H1 (cell line): ENCODE data around the gene EFCAB6. TPM values are rescaled to one million over a fixed set of nuclear protein-coding genes. Genes with fewer than 3 reads are reported as not detected.

ENCODE experiments used
- CTCF ChIA-PET: fragments of 300-600 bp; sonication (Branson Sonifier 250); formaldehyde crosslinking; loops from one replicate; lab custom pipeline; 2021; ENCODE audit not compliant: partially characterized antibody; lab: Charles Lee
- POLR2A ChIA-PET: fragments of 300-600 bp; sonication (Branson Sonifier 250); formaldehyde crosslinking; loops from one replicate; lab custom pipeline; 2021; ENCODE audit warnings: inconsistent platforms; ENCODE audit not compliant: partially characterized antibody; lab: Charles Lee
- DNase-seq, 2 experiments: peaks; one replicate each; pipeline versions ENCODE4 v3.0.0 to v3.0.0-alpha.2; 2010 to 2022; ENCODE audit warnings: low spot score in 2 of 2, low read depth in 1 of 2, mixed read lengths in 1 of 2
- FAIRE-seq: peaks from 2 replicates; lab custom pipeline; 2011; peaks lifted over from hg19 to GRCh38; lab: Jason Lieb, UNC
- H2AFZ ChIP-seq: 2 replicates; pipeline ENCODE4 v1.8.1; 2012; ENCODE audit warnings: low read length, inconsistent platforms
- H2AK5ac ChIP-seq: 2 replicates; pipeline ENCODE4 v1.6.1; 2013; ENCODE audit warnings: low read depth, low read length
- H2BK120ac ChIP-seq: replicated peaks from 2 replicates; pipeline ENCODE3; 2013; ENCODE audit warnings: low read depth, low read length, inconsistent platforms
- H2BK12ac ChIP-seq: 2 replicates; pipeline ENCODE4 v1.6.1; 2013; ENCODE audit warnings: low read depth, low read length
- H2BK15ac ChIP-seq: 2 replicates; pipeline ENCODE4 v1.6.1; 2013; ENCODE audit warnings: low read length
- H2BK20ac ChIP-seq: 2 replicates; pipeline ENCODE4 v1.6.1; 2013; ENCODE audit warnings: low read length
- H2BK5ac ChIP-seq: 2 replicates; pipeline ENCODE4 v1.6.1; 2013; ENCODE audit warnings: low read depth, low read length
- H3K14ac ChIP-seq: 2 replicates; pipeline ENCODE4 v1.6.1; 2013; ENCODE audit warnings: inconsistent platforms; ENCODE audit not compliant: insufficient read length
- H3K18ac ChIP-seq: 2 replicates; pipeline ENCODE4 v1.6.1; 2013; ENCODE audit warnings: low read length; ENCODE audit errors: extremely low read depth
- H3K23ac ChIP-seq: 2 replicates; pipeline ENCODE4 v1.6.1; 2013; ENCODE audit warnings: inconsistent platforms; ENCODE audit not compliant: insufficient read length
- H3K23me2 ChIP-seq: 2 replicates; pipeline ENCODE4 v1.6.1; 2013; ENCODE audit warnings: low read depth, low read length
- H3K27ac ChIP-seq: 2 replicates; pipeline ENCODE4 v1.6.1; 2011; ENCODE audit warnings: low read depth, low read length, inconsistent platforms
- H3K27me3 ChIP-seq, 4 experiments: replicated peaks in 1 of 4; 1 replicate in 1 of 4; 2 replicates in 3 of 4; pipeline versions ENCODE4 v1.6.1 to v1.8.1; 2011 to 2013; ENCODE audit warnings: low read length in 3 of 4, mild to moderate bottlenecking in 3 of 4, inconsistent platforms in 2 of 4, mixed read lengths in 2 of 4, moderate library complexity in 1 of 4; ENCODE audit not compliant: control insufficient read depth in 3 of 4, insufficient read depth in 3 of 4; ENCODE audit errors: extremely low read depth in 1 of 4
- H3K36me3 ChIP-seq, 4 experiments: 2 replicates each; pipeline versions ENCODE4 v1.6.1 to v1.8.1; 2011 to 2013; ENCODE audit warnings: mild to moderate bottlenecking in 4 of 4, low read length in 3 of 4, moderate library complexity in 2 of 4, control low read depth in 1 of 4, inconsistent platforms in 1 of 4; ENCODE audit not compliant: insufficient read depth in 4 of 4, control insufficient read depth in 2 of 4
- H3K4ac ChIP-seq: replicated peaks from 2 replicates; pipeline ENCODE3; 2013; ENCODE audit warnings: low read length, low read depth, mixed read lengths, inconsistent platforms; ENCODE audit not compliant: insufficient read length
- H3K4me1 ChIP-seq, 4 experiments: replicated peaks in 1 of 4; 1 replicate in 1 of 4; 2 replicates in 3 of 4; pipeline versions ENCODE4 v1.6.1 to v1.8.1; 2011 to 2013; ENCODE audit warnings: low read length in 3 of 4, inconsistent platforms in 2 of 4, mixed read lengths in 1 of 4; ENCODE audit not compliant: insufficient read depth in 4 of 4, control insufficient read depth in 3 of 4
- H3K4me2 ChIP-seq, 2 experiments: 2 replicates each; pipeline versions ENCODE4 v1.6.1 to v1.8.1; 2011 to 2013; ENCODE audit warnings: low read depth in 2 of 2, low read length in 2 of 2, control low read depth in 1 of 2, inconsistent platforms in 1 of 2, mild to moderate bottlenecking in 1 of 2; ENCODE audit not compliant: insufficient read depth in 1 of 2
- H3K4me3 ChIP-seq, 4 experiments: fragments of 200-600, 300-600 bp in 1 of 4; sonication (generic), shearing (Covaris generic), sonication (Bioruptor Twin) in 1 of 4; 2 replicates each; pipeline versions ENCODE4 v1.5.1 to v1.8.1; 2011 to 2016; ENCODE audit warnings: low read length in 4 of 4, low read depth in 3 of 4, control low read depth in 2 of 4, inconsistent platforms in 2 of 4, mild to moderate bottlenecking in 2 of 4, mixed read lengths in 1 of 4, moderate library complexity in 1 of 4; ENCODE audit not compliant: insufficient read depth in 2 of 4; ENCODE audit errors: extremely low read depth in 1 of 4
- H3K56ac ChIP-seq: replicated peaks from 2 replicates; pipeline ENCODE3; 2013; ENCODE audit warnings: low read depth, mild to moderate bottlenecking, mixed read lengths, low read length, inconsistent platforms; ENCODE audit not compliant: insufficient read length
- H3K79me1 ChIP-seq: 2 replicates; pipeline ENCODE4 v1.6.1; 2013; ENCODE audit warnings: low read depth, low read length, control low read depth
- H3K79me2 ChIP-seq, 2 experiments: 2 replicates each; pipeline versions ENCODE4 v1.6.1 to v1.8.1; 2012 to 2013; ENCODE audit warnings: low read length in 2 of 2, mild to moderate bottlenecking in 2 of 2, inconsistent platforms in 1 of 2; ENCODE audit not compliant: insufficient read depth in 2 of 2, control insufficient read depth in 1 of 2
- H3K9ac ChIP-seq, 4 experiments: replicated peaks in 1 of 4; 1 replicate in 1 of 4; 2 replicates in 3 of 4; pipeline versions ENCODE4 v1.6.1 to v1.8.1; 2011 to 2013; ENCODE audit warnings: low read depth in 3 of 4, low read length in 3 of 4, control low read depth in 2 of 4, mild to moderate bottlenecking in 2 of 4, moderate library complexity in 2 of 4, inconsistent platforms in 1 of 4; ENCODE audit errors: extremely low read depth in 1 of 4
- H3K9me3 ChIP-seq, 2 experiments: 2 replicates each; pipeline versions ENCODE4 v1.6.1 to v1.8.1; 2012 to 2013; ENCODE audit warnings: mild to moderate bottlenecking in 2 of 2, moderate library complexity in 2 of 2, control low read depth in 1 of 2, inconsistent platforms in 1 of 2, low read depth in 1 of 2, low read length in 1 of 2, mixed read lengths in 1 of 2; ENCODE audit not compliant: insufficient read depth in 2 of 2
- H4K20me1 ChIP-seq, 2 experiments: replicated peaks in 1 of 2; 2 replicates each; pipeline versions ENCODE3 to v1.8.1; 2011 to 2013; ENCODE audit warnings: inconsistent platforms in 2 of 2, low read length in 2 of 2, mild to moderate bottlenecking in 1 of 2; ENCODE audit not compliant: insufficient read depth in 2 of 2, control insufficient read depth in 1 of 2
- H4K5ac ChIP-seq: 2 replicates; pipeline ENCODE4 v1.6.1; 2013; ENCODE audit warnings: low read length, low read depth, mixed read lengths, inconsistent platforms; ENCODE audit not compliant: insufficient read length
- H4K8ac ChIP-seq: 2 replicates; pipeline ENCODE4 v1.8.0; 2013; ENCODE audit warnings: mild to moderate bottlenecking, moderate library complexity, low read length, inconsistent platforms; ENCODE audit not compliant: insufficient read depth; ENCODE audit errors: extremely low read depth
- H4K91ac ChIP-seq: replicated peaks from 2 replicates; pipeline ENCODE3; 2013; ENCODE audit warnings: low read length, mixed read lengths, inconsistent platforms; ENCODE audit not compliant: insufficient read length
- NRF1 ChIP-seq: IDR thresholded peaks from 2 replicates; pipeline ENCODE4 v1.6.1; 2011; ENCODE audit warnings: mild to moderate bottlenecking, low read depth, low read length, improper control_type of control experiment
- WGBS, 2 experiments: shearing (Covaris generic) in 1 of 2; methylation state at CpG; one replicate each; pipeline versions ENCODE4 v1.1.6 to v1.1.7; 2013 to 2015; ENCODE audit warnings: low lambda C conversion rate in 2 of 2, mixed read lengths in 2 of 2, inconsistent platforms in 1 of 2, low coverage in 1 of 2, missing lambda C conversion rate in 1 of 2; ENCODE audit not compliant: insufficient replicate concordance in 2 of 2, insufficient coverage in 1 of 2, insufficient read length in 1 of 2; ENCODE audit errors: extremely low coverage in 1 of 2, missing lambda C conversion rate in 1 of 2; 5-methylcytosine and 5-hydroxymethylcytosine counted together
- polyA plus RNA-seq, 7 experiments: library from polyadenylated mRNA; depleted of rRNA in 3 of 7; stranded (reverse) in 5 of 7; unstranded in 2 of 7; fragments of >200 nt in 5 of 7; fragments of 200-250 nt in 2 of 7; gene quantifications; 1 replicate in 5 of 7; 2 replicates in 1 of 7; 4 replicates in 1 of 7; pipeline versions ENCODE4 v1.2.1 to v1.2.3, GENCODE V29; 2011 to 2013; ENCODE audit warnings: missing spikeins in 2 of 7, mixed read lengths in 2 of 7
- total RNA-seq: library from RNA; stranded (reverse); fragmentation: NEBNext Ultra II Directional; extraction: Animal tissue kit (Norgen Biotek cat#: 25700); gene quantifications from 2 replicates; pipeline ENCODE4 v1.2.1, GENCODE V29; 2021
- TF ChIP-seq, protein P1 (sequence below): IDR thresholded peaks from 2 replicates; pipeline ENCODE4 v1.6.1; 2012; ENCODE audit warnings: inconsistent platforms
- TF ChIP-seq, protein P2 (sequence below): IDR thresholded peaks from 2 replicates; pipeline ENCODE4 v1.6.1; 2012; ENCODE audit warnings: inconsistent platforms

EFCAB6 gene
- total and polyA plus RNA-seq, 2 of the 8 experiments (the other 6 are each of a cell fraction or from before 2014, with no cell fraction given): 0.32 to 1.7 TPM

DNA sequence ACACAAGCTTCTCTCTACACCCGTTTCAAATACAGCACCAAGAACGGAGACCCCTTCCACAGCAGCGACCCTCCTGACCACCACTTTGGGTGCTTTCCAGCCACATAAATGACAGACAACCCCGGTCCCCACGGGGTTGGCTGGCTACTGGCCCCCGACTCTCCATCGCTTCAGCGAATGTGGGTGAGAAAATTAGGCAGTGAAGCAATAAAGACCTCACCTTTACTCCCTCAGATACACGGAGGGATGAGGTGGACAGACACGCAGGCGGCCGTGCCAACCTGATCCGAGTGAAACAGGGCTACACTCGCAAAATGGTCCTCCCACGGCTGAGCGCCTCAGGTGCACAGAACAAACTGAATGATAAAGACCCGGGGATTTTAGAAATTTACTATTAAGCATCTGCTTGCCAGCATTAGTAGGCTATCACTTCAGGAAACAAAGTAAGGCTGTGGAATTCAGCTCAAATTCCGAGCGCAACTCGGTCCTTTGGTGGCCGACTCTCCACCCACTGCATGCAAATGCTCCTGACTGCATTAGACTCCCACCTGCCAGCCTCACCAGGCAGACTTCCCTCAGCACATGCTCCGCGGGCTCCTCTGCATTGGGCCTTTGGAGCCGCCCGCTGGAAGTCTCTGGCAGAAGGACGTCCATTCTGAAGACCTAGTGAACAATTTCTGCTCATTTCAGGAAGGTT lies 12.8 kb upstream of the EFCAB6 start:
- WGBS, 2 experiments: 86% methylated on average over 26 of the region's 26 CpGs; no CpG with 5 or more reads in 1 of the 2 experiments
- peak overlapping the region; percentile 40; the same call in 1 of the 2 replicates for H2AK5ac ChIP-seq
- H3K14ac ChIP-seq: no peak overlapping the region
- H3K56ac ChIP-seq: no peak overlapping the region
- FAIRE-seq (no peak), DNase-seq (peak in 1 of 2 experiments; percentile 49)
- H3K23ac ChIP-seq: no peak overlapping the region
- H3K27me3 ChIP-seq: no peaks in the 10 kb centered on the region
- H3K4me1 ChIP-seq: peaks cover 2 to 26% (median 15%) of the 10 kb centered on the region in 4 experiments
- no peak overlapping the region for H4K5ac ChIP-seq
- H3K18ac ChIP-seq: no peak overlapping the region
- no peak overlapping the region for H2BK15ac ChIP-seq
- H2BK20ac ChIP-seq: no peak overlapping the region
- H3K27ac ChIP-seq: no peak overlapping the region
- H2BK120ac ChIP-seq: no peak overlapping the region
- POLR2A ChIA-PET: interaction anchor here (0.9 kb wide), 1 partner anchor 9 kb away, joined by 5 read pairs; no protein-coding TSS in a partner anchor
- peaks cover 4 to 11% of the 10 kb centered on the region in 2 experiments for H4K20me1 ChIP-seq
- CTCF ChIA-PET: interaction anchor here (0.7 to 1.8 kb wide), 4 partner anchors 12 to 60 kb away, joined by 3 to 4 read pairs (median 4); no protein-coding TSS in a partner anchor
- no peaks in the 10 kb centered on the region for H3K79me2 ChIP-seq
- H3K4me3 ChIP-seq: no peak overlapping the region
- H3K79me1 ChIP-seq: no peaks in the 10 kb centered on the region
- H3K4ac ChIP-seq: no peak overlapping the region
- no peak for TF ChIP-seq NRF1
- TF ChIP-seq, protein P1, sequence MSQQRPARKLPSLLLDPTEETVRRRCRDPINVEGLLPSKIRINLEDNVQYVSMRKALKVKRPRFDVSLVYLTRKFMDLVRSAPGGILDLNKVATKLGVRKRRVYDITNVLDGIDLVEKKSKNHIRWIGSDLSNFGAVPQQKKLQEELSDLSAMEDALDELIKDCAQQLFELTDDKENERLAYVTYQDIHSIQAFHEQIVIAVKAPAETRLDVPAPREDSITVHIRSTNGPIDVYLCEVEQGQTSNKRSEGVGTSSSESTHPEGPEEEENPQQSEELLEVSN: peak; percentile 33; the same call in 1 of the 2 replicates
- TF ChIP-seq, protein P2, sequence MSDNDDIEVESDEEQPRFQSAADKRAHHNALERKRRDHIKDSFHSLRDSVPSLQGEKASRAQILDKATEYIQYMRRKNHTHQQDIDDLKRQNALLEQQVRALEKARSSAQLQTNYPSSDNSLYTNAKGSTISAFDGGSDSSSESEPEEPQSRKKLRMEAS: peak; percentile 34; the same call in 1 of the 2 replicates
- H3K9me3 ChIP-seq: no peaks in the 10 kb centered on the region
- H3K36me3 ChIP-seq: peaks cover 0 to 7% (median 3%) of the 10 kb centered on the region in 4 experiments; a peak in 2 of 8 replicates
- H2BK5ac ChIP-seq: no peak overlapping the region
- H3K4me2 ChIP-seq: no peak overlapping the region
- 0 out of 2 replicates have a peak overlapping the region, but pooled peaks have one; percentile 17 for H2BK12ac ChIP-seq
- H4K8ac ChIP-seq: no peak overlapping the region; the same call in 1 of the 2 replicates
- H3K23me2 ChIP-seq: no peaks in the 10 kb centered on the region; the same call in 1 of the 2 replicates
- H4K91ac ChIP-seq: no peak overlapping the region
- no peak overlapping the region for H3K9ac ChIP-seq
- no peak overlapping the region for H2AFZ ChIP-seq
